HCT116 (cell line): ENCODE results near the gene SHROOM3.

ENCODE experiments used
- POLR2A ChIP-seq: IDR thresholded peaks from 2 replicates; pipeline ENCODE4 v1.7.0; 2011; ENCODE audit warnings: borderline replicate concordance; ENCODE audit not compliant: insufficient read depth, insufficient read length; ENCODE audit errors: extremely low read depth
- SP1 ChIP-seq: IDR thresholded peaks from 2 replicates; pipeline ENCODE4 v1.6.1; 2012; ENCODE audit warnings: low read depth

DNA sequence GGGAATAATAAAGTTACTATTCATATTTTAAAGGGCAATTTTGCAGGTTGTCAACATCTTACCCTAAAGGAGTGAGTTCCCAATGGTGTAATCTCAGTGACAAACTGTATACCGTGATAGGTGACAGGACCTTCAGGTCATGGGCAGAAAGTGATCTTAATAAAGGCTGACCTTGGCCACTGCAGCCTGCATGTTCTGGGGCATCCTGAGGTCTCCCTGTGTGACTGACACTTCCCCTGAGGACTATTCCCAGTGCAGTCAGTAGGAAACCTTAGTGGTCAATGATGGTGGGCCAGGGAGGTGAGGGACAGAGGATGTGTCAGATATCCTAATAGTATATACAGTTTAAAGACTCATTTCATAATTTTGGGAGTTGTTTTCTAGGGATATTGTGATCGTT lies 137.2 kb downstream of the SHROOM3 start:
- no peak for TF ChIP-seq SP1
- TF ChIP-seq POLR2A = no peak
